ENCODE data around the gene MERTK. TPM values are rescaled to one million over a fixed set of nuclear protein-coding genes. Genes with fewer than 3 reads are reported as not detected.

MERTK gene
- total RNA-seq, 1 donor from 2014 or later: 11.1 TPM

DNA sequence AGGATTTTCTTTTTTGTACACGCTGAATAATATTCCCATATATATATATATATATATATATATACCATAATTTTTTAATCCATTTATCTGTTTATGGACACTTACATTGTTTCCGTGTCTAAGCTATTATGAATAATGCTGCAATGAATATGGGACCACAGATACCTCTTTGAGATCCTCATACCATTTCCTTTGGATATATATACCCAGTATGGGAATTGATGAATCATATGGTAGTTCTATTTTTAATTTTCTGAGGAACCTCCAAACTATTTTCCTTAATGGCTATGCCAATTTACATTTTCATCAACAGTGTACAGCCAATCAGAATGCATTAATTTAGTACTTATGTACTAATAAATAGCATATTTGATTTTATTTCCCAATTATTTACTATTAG lies 53.1 kb downstream of the MERTK start:
- Histone ChIP-seq H3K4me3 (no peak overlapping the region), H3K27me3 (no peaks in the 10 kb centered on the region), H3K9me3 (no peaks in the 10 kb centered on the region), H3K36me3 (peaks cover 12 to 16% of the 10 kb centered on the region in 2 donors), H3K4me1 (peaks cover 9% of the 10 kb centered on the region in 2 donors), H3K27ac (no peak overlapping the region)
- TF ChIP-seq, protein P1, sequence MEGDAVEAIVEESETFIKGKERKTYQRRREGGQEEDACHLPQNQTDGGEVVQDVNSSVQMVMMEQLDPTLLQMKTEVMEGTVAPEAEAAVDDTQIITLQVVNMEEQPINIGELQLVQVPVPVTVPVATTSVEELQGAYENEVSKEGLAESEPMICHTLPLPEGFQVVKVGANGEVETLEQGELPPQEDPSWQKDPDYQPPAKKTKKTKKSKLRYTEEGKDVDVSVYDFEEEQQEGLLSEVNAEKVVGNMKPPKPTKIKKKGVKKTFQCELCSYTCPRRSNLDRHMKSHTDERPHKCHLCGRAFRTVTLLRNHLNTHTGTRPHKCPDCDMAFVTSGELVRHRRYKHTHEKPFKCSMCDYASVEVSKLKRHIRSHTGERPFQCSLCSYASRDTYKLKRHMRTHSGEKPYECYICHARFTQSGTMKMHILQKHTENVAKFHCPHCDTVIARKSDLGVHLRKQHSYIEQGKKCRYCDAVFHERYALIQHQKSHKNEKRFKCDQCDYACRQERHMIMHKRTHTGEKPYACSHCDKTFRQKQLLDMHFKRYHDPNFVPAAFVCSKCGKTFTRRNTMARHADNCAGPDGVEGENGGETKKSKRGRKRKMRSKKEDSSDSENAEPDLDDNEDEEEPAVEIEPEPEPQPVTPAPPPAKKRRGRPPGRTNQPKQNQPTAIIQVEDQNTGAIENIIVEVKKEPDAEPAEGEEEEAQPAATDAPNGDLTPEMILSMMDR (IDR thresholded peaks at IDR 0.05): no peak
- no peak for DNase-seq (ENCODE audit: low spot score in 2 of 2)
- intact Hi-C loops (cut with DNase I): no loop called here

DNA sequence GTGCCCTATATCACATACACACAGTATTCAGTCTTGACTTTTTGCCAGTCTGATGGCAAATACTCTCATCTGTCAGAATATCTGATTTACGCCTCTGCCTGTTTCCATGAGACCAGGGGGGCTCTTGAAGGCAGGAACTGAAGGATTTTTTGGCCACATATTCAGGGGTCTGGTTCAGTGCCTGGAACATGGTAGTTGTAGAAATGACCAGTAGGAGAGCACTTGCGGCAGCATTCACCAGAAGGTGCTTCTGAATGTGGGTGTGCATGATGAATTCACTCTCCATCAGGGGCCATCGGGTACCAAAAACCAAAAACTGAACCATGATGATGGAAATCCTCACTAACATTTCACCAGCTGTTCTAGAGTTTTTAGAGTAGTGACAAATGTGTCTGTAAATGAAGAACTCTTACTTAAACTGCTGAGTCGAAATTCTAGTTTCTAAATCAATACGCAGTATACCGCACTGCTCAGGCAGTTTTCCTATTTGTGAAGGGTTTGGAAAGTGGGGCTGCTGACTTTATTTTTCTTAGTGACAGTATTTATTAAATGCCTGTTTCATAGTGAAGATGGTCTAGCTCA lies 54.6 kb downstream of the MERTK start:
- DNase-seq (ENCODE audit: low spot score in 2 of 2): no peak
- H3K27ac ChIP-seq: no peak overlapping the region
- no peaks in the 10 kb centered on the region for H3K9me3 ChIP-seq
- no peaks in the 10 kb centered on the region for H3K27me3 ChIP-seq
- intact Hi-C loops (cut with DNase I): no loop called here
- H3K36me3 ChIP-seq: peaks cover 8 to 11% of the 10 kb centered on the region in 2 donors
- no peak overlapping the region for H3K4me3 ChIP-seq
- peaks cover 2% of the 10 kb centered on the region in 2 donors for H3K4me1 ChIP-seq
- TF ChIP-seq, protein P1 (IDR thresholded peaks at IDR 0.05): no peak

DNA sequence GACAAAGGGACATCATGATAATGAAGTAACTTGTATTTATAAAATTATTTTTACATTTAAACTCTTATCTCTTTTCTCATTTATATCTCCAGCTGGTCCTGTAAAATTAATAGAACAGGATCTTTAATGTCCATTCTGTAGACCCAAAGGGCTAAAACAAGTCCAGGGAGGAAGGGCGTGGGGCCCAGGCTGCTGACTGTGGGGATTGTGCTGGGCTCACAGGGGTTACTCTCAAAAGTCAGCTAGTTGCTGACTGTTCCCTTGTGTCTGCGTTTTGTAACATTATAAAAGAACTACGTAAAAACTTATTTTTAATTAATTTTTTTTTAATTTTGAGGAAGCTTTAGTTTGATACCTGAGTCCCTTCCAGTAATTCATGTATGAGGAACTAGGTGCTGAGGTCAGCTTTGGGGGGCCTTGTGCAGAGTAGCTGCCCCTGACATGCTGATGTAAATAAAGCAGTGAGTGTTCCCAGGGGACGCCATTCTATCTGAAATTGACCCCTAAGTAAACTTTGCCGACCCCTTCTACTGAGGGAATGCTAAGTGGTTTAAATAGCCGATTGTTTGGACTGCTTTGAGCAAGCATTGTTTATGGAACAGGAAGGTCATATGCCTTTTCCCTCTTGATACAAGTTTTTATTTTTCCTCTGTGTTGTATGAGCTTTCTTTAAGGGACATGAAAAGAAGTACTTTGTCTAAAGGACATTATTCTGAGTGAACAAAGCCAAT lies 56.4 kb downstream of the MERTK start:
- no peak for DNase-seq (ENCODE audit: low spot score in 2 of 2)
- Histone ChIP-seq H3K9me3 (no peaks in the 10 kb centered on the region), H3K27ac (peak overlapping the region in 1 of 2 donors; percentile 4), H3K4me3 (no peak overlapping the region), H3K27me3 (no peaks in the 10 kb centered on the region), H3K4me1 (peaks cover 3 to 5% of the 10 kb centered on the region in 2 donors), H3K36me3 (peaks cover 0 to 6% of the 10 kb centered on the region in 2 donors)
- intact Hi-C loops (cut with DNase I): no loop called here
- TF ChIP-seq, protein P1 (IDR thresholded peaks at IDR 0.05): no peak

DNA sequence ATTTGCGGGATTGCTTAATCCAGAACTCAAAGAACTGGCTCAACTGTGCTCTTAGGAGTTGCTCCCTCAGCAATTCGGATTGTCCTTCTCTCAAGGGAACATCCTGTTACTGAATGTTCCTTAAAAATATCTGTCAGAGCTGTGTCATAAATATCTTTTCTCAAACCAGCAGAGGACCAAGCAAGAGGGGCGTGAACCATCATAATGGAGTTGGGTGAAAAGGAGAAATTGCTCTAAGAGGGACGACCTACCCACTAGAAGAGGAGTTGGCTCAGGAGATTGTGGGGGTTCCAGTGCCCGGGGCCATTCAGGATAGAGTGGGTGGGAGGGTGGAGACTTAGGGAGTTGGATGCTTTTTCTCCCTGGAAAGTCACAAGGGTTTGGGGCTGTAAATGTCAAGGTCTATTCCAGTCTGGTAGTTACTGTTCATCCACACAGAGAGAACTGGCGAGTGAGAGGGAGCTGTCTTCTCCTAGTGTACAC lies 59.5 kb downstream of the MERTK start:
- peaks cover 0 to 6% of the 10 kb centered on the region in 2 donors for H3K36me3 ChIP-seq
- H3K4me1 ChIP-seq: peaks cover 3 to 11% of the 10 kb centered on the region in 2 donors
- no peaks in the 10 kb centered on the region for H3K9me3 ChIP-seq
- no peaks in the 10 kb centered on the region for H3K27me3 ChIP-seq
- DNase-seq (ENCODE audit: low spot score in 2 of 2): no peak
- intact Hi-C loops (cut with DNase I): no loop called here
- H3K4me3 ChIP-seq: no peak overlapping the region
- TF ChIP-seq, protein P1 (IDR thresholded peaks at IDR 0.05): no peak
- peak overlapping the region; percentile 28 to 32 for H3K27ac ChIP-seq

DNA sequence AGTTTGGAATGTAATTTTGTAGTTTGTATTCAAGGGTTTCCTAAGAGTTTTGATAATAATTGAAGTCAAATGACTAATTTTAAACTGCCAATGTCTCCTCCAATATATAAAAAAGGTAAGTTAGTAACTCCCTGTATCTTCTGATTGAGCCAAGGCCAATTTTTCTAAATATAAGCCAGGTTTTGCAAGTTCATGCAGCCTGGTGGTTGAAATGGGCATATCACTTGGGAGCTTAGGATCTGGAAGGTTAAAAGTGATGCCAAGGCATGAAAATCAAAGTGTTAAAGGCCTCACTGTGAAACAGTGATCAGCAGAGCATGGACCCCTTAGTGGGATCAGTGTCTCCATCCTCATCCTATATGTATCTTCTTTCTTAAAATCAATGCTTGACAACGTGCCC lies 60.5 kb downstream of the MERTK start:
- DNase-seq (ENCODE audit: low spot score in 2 of 2): no peak
- Histone ChIP-seq H3K27me3 (no peaks in the 10 kb centered on the region), H3K36me3 (peaks cover 0 to 2% of the 10 kb centered on the region in 2 donors), H3K4me1 (peaks cover 3 to 11% of the 10 kb centered on the region in 2 donors), H3K4me3 (no peak overlapping the region), H3K9me3 (no peaks in the 10 kb centered on the region), H3K27ac (peak overlapping the region; percentile 14 to 39)
- TF ChIP-seq, protein P1 (IDR thresholded peaks at IDR 0.05): peak in 1 of 3 experiments; percentile 10
- intact Hi-C loops (cut with DNase I): no loop called here

All from ascending aorta (tissue), 2 donors.